Progenitor cell of endocrine pancreas (in vitro differentiated cells): ENCODE measurements around the gene ADAR. TPM values are rescaled to one million over a fixed set of nuclear protein-coding genes. Genes with fewer than 3 reads are reported as not detected.

Experiments used
- DNase-seq: peaks from one replicate; pipeline ENCODE4 v3.0.0; 2021; ENCODE audit warnings: low spot score; ENCODE audit not compliant: unreplicated experiment
- H3K27ac Mint-ChIP-seq: 2 replicates; pipeline ENCODE4 v1.8.0; 2021; ENCODE audit warnings: mild to moderate bottlenecking, moderate library complexity, mixed read lengths
- H3K27me3 Mint-ChIP-seq: 2 replicates; pipeline ENCODE4 v1.8.0; 2021; ENCODE audit warnings: mixed read lengths
- H3K36me3 Mint-ChIP-seq: 2 replicates; pipeline ENCODE4 v1.8.0; 2022; ENCODE audit warnings: mixed read lengths; ENCODE audit not compliant: insufficient read depth
- H3K4me1 Mint-ChIP-seq: 2 replicates; pipeline ENCODE4 v1.8.0; 2021; ENCODE audit warnings: low read depth, mixed read lengths
- H3K4me3 Mint-ChIP-seq: 2 replicates; pipeline ENCODE4 v1.8.0; 2021; ENCODE audit warnings: low read depth, mild to moderate bottlenecking, moderate library complexity, mixed read lengths
- H3K9me3 Mint-ChIP-seq: 2 replicates; pipeline ENCODE4 v1.8.0; 2021; ENCODE audit warnings: low read depth, mixed read lengths
- CTCF ChIP-seq: fragments of 200-600 bp; sonication (generic); IDR thresholded peaks from one replicate; pipeline ENCODE4 v1.5.0; 2021; ENCODE audit warnings: antibody characterized with exemption, mild to moderate bottlenecking; ENCODE audit not compliant: unreplicated experiment
- total RNA-seq: library from RNA; stranded (reverse); gene quantifications from 2 replicates; pipeline ENCODE4 v1.2.1, GENCODE V29; 2021

Gene ADAR
- total RNA-seq, 1 donor from 2014 or later: 179 TPM

GRCh38 chr1:154556422-154556821 lies 51.6 kb downstream of the ADAR start:
- peak overlapping the region; percentile 83 for H3K4me3 Mint-ChIP-seq
- peaks cover 18% of the 10 kb centered on the region for H3K36me3 Mint-ChIP-seq
- TF ChIP-seq CTCF: no peak
- peak overlapping the region; percentile 81 for H3K27ac Mint-ChIP-seq
- no peaks in the 10 kb centered on the region for H3K9me3 Mint-ChIP-seq
- no peaks in the 10 kb centered on the region for H3K27me3 Mint-ChIP-seq
- no peak for DNase-seq
- H3K4me1 Mint-ChIP-seq: peaks cover 21% of the 10 kb centered on the region

GRCh38 chr1:154553056-154554030 lies 54.6 kb downstream of the ADAR start:
- TF ChIP-seq CTCF: no peak

GRCh38 chr1:154552036-154552435 lies 56.0 kb downstream of the ADAR start:
- Mint-ChIP-seq H3K27me3 (no peaks in the 10 kb centered on the region), H3K4me1 (peaks cover 35% of the 10 kb centered on the region), H3K36me3 (peaks cover 32% of the 10 kb centered on the region), H3K4me3 (no peak overlapping the region), H3K9me3 (no peaks in the 10 kb centered on the region), H3K27ac (no peak overlapping the region)
- DNase-seq: no peak
- TF ChIP-seq CTCF: no peak

More at GRCh38 chr1:154553056-154554030, 54.6 kb downstream of the ADAR start:
- peak overlapping the region; percentile 33 for H3K27ac Mint-ChIP-seq
- H3K27me3 Mint-ChIP-seq: no peaks in the 10 kb centered on the region
- peaks cover 32% of the 10 kb centered on the region for H3K36me3 Mint-ChIP-seq
- H3K9me3 Mint-ChIP-seq: no peaks in the 10 kb centered on the region
- no peak for DNase-seq
- peaks cover 30% of the 10 kb centered on the region for H3K4me1 Mint-ChIP-seq
- no peak overlapping the region for H3K4me3 Mint-ChIP-seq

- no peak for DNase-seq
- no peak for TF ChIP-seq CTCF
- no peaks in the 10 kb centered on the region for H3K9me3 Mint-ChIP-seq
- H3K27ac Mint-ChIP-seq: no peak overlapping the region
- peaks cover 36% of the 10 kb centered on the region for H3K4me1 Mint-ChIP-seq
- H3K36me3 Mint-ChIP-seq: peaks cover 32% of the 10 kb centered on the region
- no peaks in the 10 kb centered on the region for H3K27me3 Mint-ChIP-seq
- no peak overlapping the region for H3K4me3 Mint-ChIP-seq
Measured at GRCh38 chr1:154551474-154551873, 56.5 kb downstream of the ADAR start.

GRCh38 chr1:154550657-154551056 lies 57.3 kb downstream of the ADAR start:
- DNase-seq: no peak
- Mint-ChIP-seq H3K9me3 (no peaks in the 10 kb centered on the region), H3K27me3 (no peaks in the 10 kb centered on the region), H3K4me3 (no peak overlapping the region), H3K36me3 (peaks cover 31% of the 10 kb centered on the region), H3K4me1 (peaks cover 30% of the 10 kb centered on the region), H3K27ac (no peak overlapping the region)
- TF ChIP-seq CTCF: no peak
